HG03521 (cell line): Measurements from ENCODE around the gene CHSY3.

Experiments
- ATAC-seq: cut with Tn5 transposase; IDR thresholded peaks from one replicate; pipeline ENCODE4 v1.9.1; 2021; ENCODE audit warnings: mild to moderate bottlenecking, moderate library complexity; ENCODE audit not compliant: unreplicated experiment

Gene CHSY3

GRCh38 chr5:130021876-130022275 is 117.6 kb downstream of the CHSY3 start:
- ATAC-seq: no peak

GRCh38 chr5:130023604-130024003 is 119.3 kb downstream of the CHSY3 start:
- ATAC-seq: no peak

- no peak for ATAC-seq
Observed at GRCh38 chr5:130024006-130024405, 119.7 kb downstream of the CHSY3 start.

GRCh38 chr5:130025511-130025910 is 121.2 kb downstream of the CHSY3 start:
- ATAC-seq: no peak

DNA sequence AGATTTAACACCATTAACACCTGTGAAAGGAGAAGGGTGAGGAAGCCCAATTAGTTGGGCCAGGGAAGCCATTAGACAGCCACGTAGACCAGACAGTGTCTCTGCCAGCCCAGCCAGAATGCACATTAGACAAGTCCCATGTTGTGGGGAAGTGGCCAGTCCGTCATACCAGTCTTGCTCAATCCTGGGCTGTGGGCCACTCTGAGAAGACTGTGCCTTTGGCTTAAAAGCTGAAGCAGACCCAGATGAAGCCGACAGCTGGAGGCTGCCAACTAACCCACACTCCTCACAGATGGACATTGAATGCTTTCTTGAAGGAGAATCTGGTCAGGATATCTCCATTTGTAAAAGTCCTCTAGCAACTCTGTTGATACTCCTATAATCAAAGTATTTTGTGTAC is 128.5 kb downstream of the CHSY3 start:
- ATAC-seq: no peak

DNA sequence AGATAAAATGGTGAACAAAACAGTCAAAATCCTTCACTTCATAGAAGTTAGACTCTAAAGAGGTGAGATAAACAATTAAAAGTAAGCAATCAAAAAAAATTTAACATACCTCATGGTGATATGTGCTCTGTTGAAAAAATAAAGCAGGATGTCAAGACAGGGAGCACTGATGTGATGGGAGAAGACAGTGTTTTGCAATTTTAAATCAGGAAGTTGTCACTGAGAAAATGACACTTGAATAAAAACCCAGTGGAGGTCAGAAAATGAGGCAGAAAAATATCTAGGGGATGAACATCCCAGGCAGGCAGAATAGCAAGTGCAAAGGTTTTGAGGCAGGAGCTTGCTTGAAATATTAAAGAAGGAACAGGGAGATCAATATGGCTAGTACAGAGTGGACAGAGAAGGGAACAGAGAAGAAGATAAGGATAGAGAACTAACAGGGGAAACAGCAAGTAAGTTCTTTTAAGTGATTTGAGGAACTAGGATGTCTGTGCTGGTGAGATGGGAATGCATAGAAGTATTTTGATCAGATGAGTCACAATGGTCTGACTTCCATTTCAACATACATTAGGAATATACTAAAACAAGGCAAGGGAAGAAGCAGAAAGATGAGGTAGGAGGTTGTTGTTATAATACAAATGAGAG is 130.4 kb downstream of the CHSY3 start:
- no peak for ATAC-seq

- no peak for ATAC-seq
Observed at GRCh38 chr5:130035388-130035787, 131.1 kb downstream of the CHSY3 start.

DNA sequence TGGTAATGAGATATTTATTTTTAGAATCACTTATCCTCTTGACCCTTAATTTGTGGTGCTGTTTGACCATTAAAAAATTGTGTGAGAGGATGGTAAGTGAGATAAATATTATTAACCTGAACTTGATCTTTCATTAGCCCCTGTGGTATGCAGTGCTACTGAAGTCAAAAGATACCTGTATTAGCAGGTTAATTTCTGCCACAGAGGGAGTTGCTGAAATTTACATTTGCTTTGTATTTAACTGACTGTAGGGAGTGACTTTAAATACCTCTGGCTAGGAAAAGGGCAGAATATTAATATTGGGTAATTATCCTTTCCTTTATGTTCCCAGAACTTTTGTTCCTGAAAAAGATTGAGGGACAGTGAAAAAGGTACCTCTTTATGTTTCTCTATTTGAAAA is 133.6 kb downstream of the CHSY3 start:
- ATAC-seq: no peak

GRCh38 chr5:130043834-130044233 is 139.6 kb downstream of the CHSY3 start:
- ATAC-seq: no peak

GRCh38 chr5:130045334-130045733 is 141.1 kb downstream of the CHSY3 start:
- no peak for ATAC-seq

DNA sequence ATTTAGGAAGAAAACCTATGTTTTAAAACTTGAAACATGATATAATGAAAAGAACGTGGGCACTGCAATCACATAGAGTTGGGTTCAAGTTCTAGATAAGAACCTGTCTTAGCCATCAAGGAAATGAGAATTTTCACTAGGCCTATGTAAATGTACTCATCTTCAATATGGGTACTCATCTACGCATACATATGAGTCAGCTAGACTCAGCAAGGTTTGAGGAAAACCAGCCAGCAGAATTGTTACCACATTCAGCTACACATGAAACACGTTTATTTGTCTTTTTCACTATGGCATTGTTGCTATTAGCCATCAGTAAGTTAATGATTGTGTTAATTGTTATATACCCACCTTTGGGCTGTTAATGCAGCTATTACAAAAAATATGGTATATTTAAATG is 146.3 kb downstream of the CHSY3 start:
- no peak for ATAC-seq

DNA sequence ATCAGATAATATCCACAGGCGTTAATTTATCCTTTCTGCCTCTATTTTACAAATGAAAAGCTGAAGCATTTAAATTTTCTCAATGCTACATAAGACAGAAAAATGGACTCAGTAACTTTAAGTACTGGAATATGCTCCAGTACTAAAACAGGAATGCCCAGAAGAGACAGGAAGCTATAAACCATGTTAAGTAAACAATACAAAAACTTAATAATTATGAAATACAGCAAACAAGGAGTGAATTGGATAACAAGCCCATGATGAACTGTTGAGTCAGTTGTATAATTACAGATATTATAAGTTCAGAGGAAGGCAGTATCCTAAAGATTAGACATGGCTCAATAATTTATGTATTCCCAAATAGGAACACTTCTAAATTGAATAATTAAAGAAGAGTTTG is 148.5 kb downstream of the CHSY3 start:
- ATAC-seq: no peak

GRCh38 chr5:130055572-130055971 is 151.3 kb downstream of the CHSY3 start:
- ATAC-seq: no peak

- no peak for ATAC-seq
Observed at GRCh38 chr5:130061746-130062145, 157.5 kb downstream of the CHSY3 start.

DNA sequence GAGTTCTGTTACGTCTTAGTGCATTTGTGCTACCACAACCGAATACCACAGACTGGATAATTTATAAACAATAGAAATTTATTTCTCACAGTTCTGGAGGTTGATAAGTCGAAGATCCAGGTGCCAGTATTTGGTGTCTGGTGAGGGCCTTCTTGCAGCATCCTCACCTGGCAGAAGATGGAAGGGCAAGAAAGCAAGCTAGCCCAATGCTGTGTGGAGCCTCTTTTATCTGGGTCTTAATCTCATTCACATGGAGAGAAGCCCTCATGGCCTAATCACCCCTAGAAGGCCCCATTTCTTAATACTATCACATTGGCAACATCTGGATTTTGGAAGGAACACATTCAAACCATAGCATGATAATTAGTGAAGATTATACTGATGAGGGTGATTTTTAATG is 159.3 kb downstream of the CHSY3 start:
- no peak for ATAC-seq

GRCh38 chr5:130064484-130064883 is 160.2 kb downstream of the CHSY3 start:
- ATAC-seq: no peak

- no peak for ATAC-seq
Observed at GRCh38 chr5:130065617-130066016, 161.4 kb downstream of the CHSY3 start.

DNA sequence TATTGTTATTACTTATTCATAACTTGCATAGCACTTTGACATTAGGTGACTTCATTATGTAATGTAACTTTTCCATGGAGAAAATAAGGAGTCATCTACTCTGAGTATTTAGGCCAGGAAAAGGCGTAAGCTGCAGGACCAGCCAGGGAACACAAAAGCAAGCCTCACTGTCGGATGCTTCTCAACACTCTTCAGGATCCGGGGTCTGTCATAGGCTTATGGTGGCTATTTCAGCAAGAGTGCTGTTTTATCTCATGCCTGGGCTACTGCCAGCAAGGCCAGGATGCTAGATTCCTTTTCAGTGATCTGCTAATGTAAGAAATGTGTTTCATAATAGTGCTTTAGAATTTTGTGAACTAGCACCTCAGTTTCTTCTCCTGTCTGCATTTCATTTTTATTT is 162.4 kb downstream of the CHSY3 start:
- no peak for ATAC-seq

GRCh38 chr5:130067364-130067763 is 163.1 kb downstream of the CHSY3 start:
- no peak for ATAC-seq

DNA sequence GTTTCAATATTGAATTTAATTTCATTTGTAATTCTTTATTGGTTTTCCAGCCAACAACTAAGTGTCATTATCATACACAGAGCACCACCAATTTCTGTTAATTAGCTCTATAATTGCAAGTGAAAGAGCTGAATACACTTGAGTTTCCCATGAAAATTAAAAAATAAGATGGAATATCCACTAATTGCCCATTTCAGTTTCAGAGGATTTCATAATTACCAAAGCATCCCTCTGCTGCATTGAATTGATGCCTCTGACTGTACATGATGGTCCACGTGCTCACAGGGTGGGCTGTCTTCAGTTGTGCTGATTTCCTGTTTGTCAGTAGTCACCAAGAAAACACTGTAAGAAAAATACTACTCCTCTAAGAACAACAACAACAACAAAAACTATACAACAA is 163.8 kb downstream of the CHSY3 start:
- ATAC-seq: no peak

DNA sequence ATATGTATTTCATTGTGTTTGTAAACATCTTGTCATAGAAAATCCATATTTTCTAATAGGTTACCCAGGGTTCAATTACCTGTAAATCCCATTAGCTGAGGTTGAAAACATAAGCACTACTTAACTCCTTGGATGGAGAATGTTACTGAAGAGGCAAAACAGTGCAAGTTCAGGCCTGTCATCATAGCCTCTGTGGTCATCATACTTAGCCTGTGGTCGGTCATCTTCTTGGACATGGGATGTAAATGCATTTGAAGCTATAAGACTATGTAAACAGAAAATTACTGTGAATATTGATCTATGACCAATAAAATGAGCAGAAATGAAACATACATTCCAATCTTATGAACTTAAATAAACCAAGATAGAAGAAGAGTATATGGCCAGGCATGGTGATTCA is 164.7 kb downstream of the CHSY3 start:
- no peak for ATAC-seq

GRCh38 chr5:130074820-130075219 is 170.6 kb downstream of the CHSY3 start:
- ATAC-seq: no peak

DNA sequence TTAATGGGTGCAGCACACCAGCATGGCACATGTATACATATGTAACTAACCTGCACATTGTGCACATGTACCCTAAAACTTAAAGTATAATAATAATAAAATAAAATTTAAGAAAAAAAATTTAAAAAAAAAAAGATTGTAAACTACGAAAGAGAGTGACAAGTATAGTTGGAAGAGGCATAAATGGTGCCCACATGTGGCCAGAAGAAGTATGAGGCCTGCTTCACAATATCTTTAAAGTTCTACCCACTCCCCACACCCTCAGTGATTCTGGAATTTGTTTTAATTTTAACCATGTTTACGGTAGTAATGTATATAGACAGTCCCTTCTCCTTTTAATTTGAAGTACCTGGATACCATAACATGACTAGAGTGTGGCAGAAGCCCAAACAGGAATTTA is 172.7 kb downstream of the CHSY3 start:
- ATAC-seq: no peak
